BLaER1 treated with 17β-estradiol and CSF1 and Interleukin-3, amounts not matched to agents 10 nM and 100 nM (cell line): ENCODE data around the gene PRAF2.

Source experiments
- H3K27ac ChIP-seq, 11 experiments: shearing (Covaris generic); formaldehyde crosslinking; 2 replicates each; pipeline ENCODE4 v1.8.1; 2022
- H3K27me3 ChIP-seq, 11 experiments: shearing (Covaris generic); formaldehyde crosslinking; 2 replicates each; pipeline ENCODE4 v1.8.1; 2022
- H3K36me3 ChIP-seq, 11 experiments: shearing (Covaris generic); formaldehyde crosslinking; 2 replicates each; pipeline ENCODE4 v1.8.1; 2022
- H3K4me1 ChIP-seq, 10 experiments: shearing (Covaris generic); formaldehyde crosslinking; 2 replicates each; pipeline ENCODE4 v1.8.1; 2022
- H3K4me2 ChIP-seq, 11 experiments: shearing (Covaris generic); formaldehyde crosslinking; 2 replicates each; pipeline ENCODE4 v1.8.1; 2022
- H3K4me3 ChIP-seq, 10 experiments: shearing (Covaris generic); formaldehyde crosslinking; 2 replicates each; pipeline ENCODE4 v1.8.1; 2022
- H3K9ac ChIP-seq, 11 experiments: shearing (Covaris generic); formaldehyde crosslinking; 2 replicates each; pipeline ENCODE4 v1.8.1; 2022
- H3K9me3 ChIP-seq, 11 experiments: shearing (Covaris generic); formaldehyde crosslinking; replicated peaks in 1 of 11; 2 replicates each; pipeline ENCODE4 v1.8.1; 2022
- H4K20me1 ChIP-seq, 11 experiments: shearing (Covaris generic); formaldehyde crosslinking; 2 replicates each; pipeline ENCODE4 v1.8.1; 2022
- Cebpa-rat ChIP-seq, 11 experiments: shearing (Covaris generic); IDR thresholded peaks; 2 replicates each; pipeline ENCODE4 v1.8.1; 2022

The PRAF2 gene

GRCh38 chrX:49043220-49043986 is 30.4 kb downstream of the PRAF2 start, which contains the start of gene TFE3:
TSS of gene TFE3 (minus strand) at chrX:49043357. CDS start at chrX:49043226, 131 bp downstream.
- H3K9ac ChIP-seq: peak within 1 kb of the TSS; percentile 89 to 98 (median 94)
- peaks cover 7 to 13% (median 11%) of the 10 kb centered on the region in 11 experiments; a peak in 21 of 22 replicates for H3K36me3 ChIP-seq
- H3K27me3 ChIP-seq: peaks cover 0 to 34% (median 22%) of the 10 kb centered on the region in 11 experiments; a peak in 15 of 22 replicates
- H3K4me2 ChIP-seq: peak within 1 kb of the TSS; percentile 71 to 91 (median 86)
- H4K20me1 ChIP-seq: peaks cover 0 to 7% (median 0%) of the 10 kb centered on the region in 11 experiments; a peak in 4 of 22 replicates
- peak within 1 kb of the TSS; percentile 89 to 99 (median 94) for H3K27ac ChIP-seq
- peaks cover 0 to 23% (median 2%) of the 10 kb centered on the region in 11 experiments; a peak in 7 of 22 replicates for H3K9me3 ChIP-seq
- peaks cover 35 to 42% (median 38%) of the 10 kb centered on the region in 10 experiments for H3K4me1 ChIP-seq
- TF ChIP-seq Cebpa-rat (IDR thresholded peaks at IDR 0.05): no peak
- peak within 1 kb of the TSS; percentile 74 to 89 (median 82) for H3K4me3 ChIP-seq

GRCh38 chrX:49042581-49043219 is 31.1 kb downstream of the PRAF2 start:
- no peak for TF ChIP-seq Cebpa-rat (IDR thresholded peaks at IDR 0.05)
- H3K36me3 ChIP-seq: peaks cover 14 to 20% (median 18%) of the 10 kb centered on the region in 11 experiments
- peaks cover 0 to 23% (median 2%) of the 10 kb centered on the region in 11 experiments; a peak in 7 of 22 replicates for H3K9me3 ChIP-seq
- H4K20me1 ChIP-seq: peaks cover 0 to 12% (median 0%) of the 10 kb centered on the region in 11 experiments; a peak in 4 of 22 replicates
- H3K4me3 ChIP-seq: peak overlapping the region; percentile 74 to 89 (median 82)
- H3K4me1 ChIP-seq: peaks cover 39 to 49% (median 42%) of the 10 kb centered on the region in 10 experiments
- peaks cover 0 to 31% (median 17%) of the 10 kb centered on the region in 11 experiments; a peak in 12 of 22 replicates for H3K27me3 ChIP-seq
- H3K9ac ChIP-seq: peak overlapping the region; percentile 89 to 98 (median 94)
- peak overlapping the region; percentile 89 to 99 (median 94) for H3K27ac ChIP-seq
- H3K4me2 ChIP-seq: peak overlapping the region; percentile 71 to 91 (median 86)

DNA sequence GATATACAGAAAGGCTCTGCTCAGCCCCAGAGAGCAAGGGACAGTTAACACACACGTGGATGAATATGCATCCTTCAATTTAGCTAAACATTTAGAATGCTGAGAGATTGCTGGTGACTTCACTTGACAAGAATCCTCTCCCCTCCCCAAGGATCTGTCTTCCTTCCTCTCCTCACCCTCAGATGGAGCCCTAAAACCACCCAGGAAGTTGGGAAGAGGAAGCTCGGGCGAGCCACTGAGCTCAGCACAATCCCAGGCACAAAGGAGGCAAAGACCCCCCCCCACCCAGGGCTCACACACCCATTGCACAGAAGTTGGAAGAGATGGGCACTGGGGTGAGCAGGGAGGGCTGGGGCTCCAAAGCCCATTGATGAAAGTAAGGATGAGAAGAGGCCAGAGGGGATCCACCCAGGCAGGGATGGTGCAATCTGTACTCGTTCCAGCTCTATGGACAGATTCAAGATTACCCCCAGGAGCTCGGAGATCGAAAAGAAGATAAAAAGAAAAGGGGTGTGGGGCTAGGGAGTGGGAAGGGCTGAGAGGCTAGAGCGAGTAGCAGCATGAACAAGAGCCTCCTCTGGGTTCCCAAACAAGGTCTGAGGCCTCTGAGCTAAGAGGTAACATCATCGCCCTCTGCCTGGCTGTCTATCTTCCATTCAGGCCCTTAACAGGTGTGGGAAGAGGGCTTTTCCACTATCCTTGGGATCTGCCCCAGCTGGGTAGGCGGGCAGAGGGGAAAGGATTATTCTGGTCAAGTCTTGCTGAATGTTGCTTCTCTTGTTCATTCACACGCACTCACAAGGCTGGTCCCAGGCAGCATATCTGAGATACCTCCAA is 31.8 kb downstream of the PRAF2 start:
- Histone ChIP-seq H3K27me3 (peaks cover 0 to 30% (median 17%) of the 10 kb centered on the region in 11 experiments; a peak in 12 of 22 replicates), H4K20me1 (peaks cover 0 to 12% (median 0%) of the 10 kb centered on the region in 11 experiments; a peak in 3 of 22 replicates), H3K4me2 (peak overlapping the region; percentile 71 to 91 (median 86)), H3K36me3 (peaks cover 22 to 27% (median 25%) of the 10 kb centered on the region in 11 experiments), H3K9me3 (peaks cover 0 to 23% (median 2%) of the 10 kb centered on the region in 11 experiments; a peak in 7 of 22 replicates), H3K9ac (peak overlapping the region; percentile 89 to 98 (median 94)), H3K4me3 (peak overlapping the region; percentile 74 to 89 (median 82)), H3K27ac (peak overlapping the region; percentile 89 to 99 (median 94)), H3K4me1 (peaks cover 39 to 49% (median 42%) of the 10 kb centered on the region in 10 experiments)
- TF ChIP-seq Cebpa-rat (IDR thresholded peaks at IDR 0.05): peak in 1 of 11 experiments; percentile 16; a peak in 1 of 22 replicates

GRCh38 chrX:49040376-49040955 is 33.3 kb downstream of the PRAF2 start:
- Histone ChIP-seq H3K4me1 (peaks cover 39 to 49% (median 42%) of the 10 kb centered on the region in 10 experiments), H3K9ac (peak overlapping the region; percentile 89 to 98 (median 94); a peak in 21 of 22 replicates), H3K4me3 (peak overlapping the region in 9 of 10 experiments; percentile 32 to 89 (median 81); a peak in 16 of 20 replicates), H4K20me1 (peaks cover 0 to 17% (median 0%) of the 10 kb centered on the region in 11 experiments; a peak in 3 of 22 replicates), H3K4me2 (peak overlapping the region; percentile 71 to 91 (median 86)), H3K27ac (peak overlapping the region in 10 of 11 experiments; percentile 51 to 99 (median 94); a peak in 20 of 22 replicates), H3K27me3 (peaks cover 0 to 30% (median 17%) of the 10 kb centered on the region in 11 experiments; a peak in 12 of 22 replicates), H3K9me3 (peaks cover 0 to 23% (median 2%) of the 10 kb centered on the region in 11 experiments; a peak in 7 of 22 replicates), H3K36me3 (peaks cover 27 to 42% (median 37%) of the 10 kb centered on the region in 11 experiments)
- no peak for TF ChIP-seq Cebpa-rat (IDR thresholded peaks at IDR 0.05)

DNA sequence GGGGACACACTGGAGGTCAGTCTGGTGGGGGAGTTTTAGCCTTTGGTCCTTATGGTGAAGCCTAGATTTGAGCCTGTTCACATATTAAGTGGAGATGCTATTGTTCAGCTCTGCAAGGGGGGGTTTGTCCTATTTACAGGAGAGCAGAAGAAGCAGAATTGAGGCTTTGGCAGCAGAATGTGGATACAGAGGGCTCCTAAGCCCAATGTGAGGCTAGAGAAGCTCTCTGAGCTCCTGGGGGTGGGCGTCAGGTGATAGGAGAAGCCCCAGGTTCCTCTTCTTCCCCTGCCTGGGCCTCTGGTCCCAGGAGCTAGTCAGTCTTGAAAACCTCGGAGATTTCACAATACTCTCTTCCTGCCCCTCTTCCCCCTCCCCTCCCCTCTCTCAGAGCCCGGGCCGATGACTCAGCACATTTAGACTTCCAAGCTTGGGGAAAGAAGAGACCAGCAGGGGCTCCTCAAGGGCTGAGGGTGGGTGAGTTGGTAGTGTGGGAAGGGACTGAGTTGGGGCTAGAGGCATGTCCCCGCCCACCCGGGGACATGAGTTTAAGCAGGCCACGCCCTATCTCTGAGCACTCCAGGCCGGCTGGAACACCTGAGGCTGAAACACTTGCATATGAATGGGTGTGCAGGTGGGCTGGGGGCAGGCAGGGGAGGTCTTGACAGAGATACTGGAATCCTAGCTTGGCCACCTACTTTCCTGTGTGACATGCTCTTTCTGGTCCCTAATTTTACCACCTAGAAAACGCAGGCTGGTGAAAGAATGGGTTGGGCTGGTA is 34.0 kb downstream of the PRAF2 start:
- H3K9me3 ChIP-seq: peaks cover 0 to 23% (median 2%) of the 10 kb centered on the region in 11 experiments; a peak in 7 of 22 replicates
- peak overlapping the region in 10 of 11 experiments; percentile 51 to 99 (median 94); a peak in 21 of 22 replicates for H3K27ac ChIP-seq
- H3K27me3 ChIP-seq: peaks cover 0 to 32% (median 19%) of the 10 kb centered on the region in 11 experiments; a peak in 14 of 22 replicates
- peak; percentile 36 to 90 (median 81); a peak in 16 of 22 replicates for TF ChIP-seq Cebpa-rat (IDR thresholded peaks at IDR 0.05)
- H3K4me3 ChIP-seq: peak overlapping the region in 9 of 10 experiments; percentile 32 to 89 (median 81); a peak in 16 of 20 replicates
- H4K20me1 ChIP-seq: peaks cover 0 to 17% (median 0%) of the 10 kb centered on the region in 11 experiments; a peak in 3 of 22 replicates
- H3K4me2 ChIP-seq: peak overlapping the region; percentile 71 to 91 (median 86)
- peaks cover 27 to 45% (median 38%) of the 10 kb centered on the region in 11 experiments for H3K36me3 ChIP-seq
- peak overlapping the region; percentile 79 to 97 (median 93) for H3K9ac ChIP-seq
- H3K4me1 ChIP-seq: peaks cover 39 to 49% (median 42%) of the 10 kb centered on the region in 10 experiments

- peaks cover 44 to 63% (median 55%) of the 10 kb centered on the region in 11 experiments for H3K36me3 ChIP-seq
Measured at GRCh38 chrX:49037883-49038475, 35.8 kb downstream of the PRAF2 start.

More at GRCh38 chrX:49037883-49038475, 35.8 kb downstream of the PRAF2 start:
- Histone ChIP-seq H3K4me1 (peaks cover 37 to 61% (median 52%) of the 10 kb centered on the region in 10 experiments), H3K4me2 (peak overlapping the region in 8 of 11 experiments; percentile 80 to 91 (median 88); a peak in 12 of 22 replicates), H4K20me1 (peaks cover 0 to 17% (median 0%) of the 10 kb centered on the region in 11 experiments; a peak in 5 of 22 replicates), H3K9me3 (peaks cover 0 to 10% (median 2%) of the 10 kb centered on the region in 11 experiments; a peak in 6 of 22 replicates), H3K4me3 (no peak overlapping the region), H3K27me3 (peaks cover 16 to 50% (median 35%) of the 10 kb centered on the region in 11 experiments; a peak in 19 of 22 replicates), H3K27ac (peak overlapping the region in 9 of 11 experiments; percentile 91 to 99 (median 95); a peak in 18 of 22 replicates), H3K9ac (peak overlapping the region in 8 of 11 experiments; percentile 29 to 96 (median 92); a peak in 10 of 22 replicates)
- TF ChIP-seq Cebpa-rat (IDR thresholded peaks at IDR 0.05): no peak
